ENCODE data around the gene ARHGAP32.

Gene ARHGAP32

GRCh38 chr11:128965485-128965884, 226.6 kb downstream of the ARHGAP32 start:
- CTCF ChIA-PET = no interaction called here
- TF ChIP-seq, protein P1, sequence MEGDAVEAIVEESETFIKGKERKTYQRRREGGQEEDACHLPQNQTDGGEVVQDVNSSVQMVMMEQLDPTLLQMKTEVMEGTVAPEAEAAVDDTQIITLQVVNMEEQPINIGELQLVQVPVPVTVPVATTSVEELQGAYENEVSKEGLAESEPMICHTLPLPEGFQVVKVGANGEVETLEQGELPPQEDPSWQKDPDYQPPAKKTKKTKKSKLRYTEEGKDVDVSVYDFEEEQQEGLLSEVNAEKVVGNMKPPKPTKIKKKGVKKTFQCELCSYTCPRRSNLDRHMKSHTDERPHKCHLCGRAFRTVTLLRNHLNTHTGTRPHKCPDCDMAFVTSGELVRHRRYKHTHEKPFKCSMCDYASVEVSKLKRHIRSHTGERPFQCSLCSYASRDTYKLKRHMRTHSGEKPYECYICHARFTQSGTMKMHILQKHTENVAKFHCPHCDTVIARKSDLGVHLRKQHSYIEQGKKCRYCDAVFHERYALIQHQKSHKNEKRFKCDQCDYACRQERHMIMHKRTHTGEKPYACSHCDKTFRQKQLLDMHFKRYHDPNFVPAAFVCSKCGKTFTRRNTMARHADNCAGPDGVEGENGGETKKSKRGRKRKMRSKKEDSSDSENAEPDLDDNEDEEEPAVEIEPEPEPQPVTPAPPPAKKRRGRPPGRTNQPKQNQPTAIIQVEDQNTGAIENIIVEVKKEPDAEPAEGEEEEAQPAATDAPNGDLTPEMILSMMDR (conservative IDR thresholded peaks at IDR 0.05; ENCODE audit: low read depth) = no peak
- DNase-seq (ENCODE audit: low spot score) = no peak
- H3K27ac ChIP-seq = no peak overlapping the region
- POLR2A ChIA-PET (ENCODE audit: low non-redundant PET) = no interaction called here

- POLR2A ChIA-PET (ENCODE audit: low non-redundant PET) = no interaction called here
Measured at GRCh38 chr11:128964463-128964930, 227.6 kb downstream of the ARHGAP32 start.

GRCh38 chr11:128963744-128964325, 228.3 kb downstream of the ARHGAP32 start:
- TF ChIP-seq, protein P1 (conservative IDR thresholded peaks at IDR 0.05; ENCODE audit: low read depth) = no peak
- DNase-seq (ENCODE audit: low spot score) = no peak
- H3K27ac ChIP-seq = no peak overlapping the region
- ChIA-PET POLR2A (ENCODE audit: low non-redundant PET) (no interaction called here), CTCF (interaction anchor here (1.1 kb wide), 1 partner anchor 80 kb away, joined by 8 read pairs; no protein-coding TSS in a partner anchor)

More at GRCh38 chr11:128964463-128964930, 227.6 kb downstream of the ARHGAP32 start:
- CTCF ChIA-PET = interaction anchor here (0.5 to 1.1 kb wide), 2 partner anchors 80 to 468 kb away, joined by 3 to 8 read pairs; no protein-coding TSS in a partner anchor
- DNase-seq (ENCODE audit: low spot score) = no peak
- no peak overlapping the region for H3K27ac ChIP-seq
- TF ChIP-seq, protein P1 (conservative IDR thresholded peaks at IDR 0.05; ENCODE audit: low read depth) = no peak

DNA sequence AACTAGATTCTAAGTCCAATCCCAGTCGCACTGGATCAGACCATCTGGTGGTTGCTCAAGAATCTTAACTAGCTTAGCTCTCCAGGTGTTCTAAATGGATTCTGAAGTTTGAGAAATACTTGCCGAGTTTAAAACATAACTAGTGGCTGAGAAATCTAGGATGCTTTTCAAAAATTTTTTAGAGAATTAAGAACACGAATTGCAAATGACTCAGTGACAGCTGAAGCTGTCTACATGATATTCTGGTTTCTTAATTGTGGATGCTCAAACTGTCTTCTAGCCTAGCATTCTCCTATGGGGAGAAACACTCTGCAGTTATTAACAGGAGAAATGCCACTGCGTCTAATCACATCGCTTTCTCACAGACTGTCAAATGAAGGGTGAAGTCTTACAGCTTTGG, 229.2 kb downstream of the ARHGAP32 start:
- no peak overlapping the region for H3K27ac ChIP-seq
- POLR2A ChIA-PET (ENCODE audit: low non-redundant PET) = no interaction called here
- TF ChIP-seq, protein P1 (conservative IDR thresholded peaks at IDR 0.05; ENCODE audit: low read depth) = no peak
- DNase-seq (ENCODE audit: low spot score) = no peak
- CTCF ChIA-PET = no interaction called here

DNA sequence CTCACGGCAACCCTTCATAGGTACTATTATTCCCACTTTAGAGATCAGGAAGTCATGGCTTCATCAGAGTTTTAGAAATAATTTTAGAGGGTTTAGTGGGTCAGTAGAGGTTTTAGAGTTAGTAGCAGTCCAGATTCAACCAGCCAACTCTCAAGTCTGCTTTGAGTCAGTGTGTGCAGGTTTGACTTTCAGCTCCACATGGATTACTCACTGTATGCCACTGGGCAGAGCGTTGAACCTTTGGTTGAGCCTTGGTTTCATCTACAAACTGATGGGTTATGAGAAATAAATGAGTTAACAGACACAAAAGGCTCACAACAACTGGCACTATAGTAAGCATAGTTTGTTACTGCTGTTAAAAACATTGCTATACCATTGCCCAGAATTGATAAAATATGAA, 230.5 kb downstream of the ARHGAP32 start:
- POLR2A ChIA-PET (ENCODE audit: low non-redundant PET) = no interaction called here
- H3K27ac ChIP-seq = no peak overlapping the region
- TF ChIP-seq, protein P1 (conservative IDR thresholded peaks at IDR 0.05; ENCODE audit: low read depth) = no peak
- no peak for DNase-seq (ENCODE audit: low spot score)
- CTCF ChIA-PET = interaction anchor here (0.7 kb wide), 1 partner anchor 75 kb away, joined by 4 read pairs; no protein-coding TSS in a partner anchor

- TF ChIP-seq, protein P1 (conservative IDR thresholded peaks at IDR 0.05; ENCODE audit: low read depth) = no peak
- POLR2A ChIA-PET (ENCODE audit: low non-redundant PET) = no interaction called here
- CTCF ChIA-PET = interaction anchor here (0.6 to 5.2 kb wide), 9 partner anchors 48 to 1545 kb away, joined by 3 to 103 read pairs (median 4); partner anchors contain the start of gene KCNJ5
- no peak overlapping the region for H3K27ac ChIP-seq
- DNase-seq (ENCODE audit: low spot score) = no peak
Measured at GRCh38 chr11:128957202-128957482, 235.0 kb downstream of the ARHGAP32 start.
